ENCODE data around the gene MCAM. TPM values are rescaled to one million over a fixed set of nuclear protein-coding genes. Genes with fewer than 3 reads are reported as not detected.

The MCAM gene
- total RNA-seq, 1 donor from 2014 or later, result 23.3 TPM

DNA sequence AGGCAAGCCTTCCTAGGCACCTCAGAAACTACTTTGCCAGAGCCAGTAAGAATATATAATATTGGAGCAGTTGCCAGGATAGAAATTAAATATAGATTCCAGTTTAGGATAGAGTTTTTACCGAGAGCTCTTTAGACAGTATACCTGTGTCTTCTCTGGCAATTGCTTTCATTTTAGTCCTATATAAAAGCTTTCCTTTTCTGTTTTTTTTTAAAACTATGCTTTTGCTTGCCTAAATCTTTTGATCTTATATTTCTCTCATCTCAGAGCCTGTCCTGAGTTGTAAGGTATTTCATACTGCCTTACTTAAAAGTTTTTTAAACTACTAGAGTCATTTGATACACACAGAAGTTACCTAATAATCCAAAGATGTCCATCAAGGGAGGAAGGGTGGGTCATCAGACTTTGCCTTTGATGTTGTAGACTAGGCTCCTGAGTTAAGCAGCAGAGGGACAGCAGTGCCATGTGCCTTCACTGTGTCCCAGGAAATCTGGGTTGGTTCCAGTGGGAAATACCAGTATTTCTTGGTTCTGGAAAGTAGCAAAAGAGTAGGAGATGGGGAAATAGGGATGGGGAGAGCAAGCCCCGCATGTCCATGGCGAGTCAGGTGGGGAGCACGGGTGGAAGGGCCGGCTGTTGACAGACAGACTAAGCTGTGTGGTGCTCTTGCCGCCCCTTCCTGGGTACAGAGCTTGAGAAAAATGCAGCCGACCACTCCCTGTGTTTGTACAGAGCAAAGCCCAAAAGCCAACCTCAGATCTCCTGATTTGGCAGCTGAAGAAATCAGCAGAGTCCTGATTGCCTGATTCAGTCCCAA is 11.2 kb downstream of the MCAM start:
- Histone ChIP-seq H3K4me3 (no peak overlapping the region), H3K9me3 (ENCODE audit: low read depth) (no peaks in the 10 kb centered on the region), H3K4me2 (no peak overlapping the region), H3K9ac (no peak overlapping the region), H2AFZ (replicated peaks) (no peak overlapping the region), H3K27ac (no peak overlapping the region), H3K4me1 (peaks cover 11% of the 10 kb centered on the region), H3K27me3 (no peaks in the 10 kb centered on the region), H3K79me2 (ENCODE audit: low read depth) (no peaks in the 10 kb centered on the region), H4K20me1 (ENCODE audit: low read depth) (peaks cover 10% of the 10 kb centered on the region), H3K36me3 (no peaks in the 10 kb centered on the region), H3F3A (ENCODE audit: low read depth) (peaks cover 14% of the 10 kb centered on the region)
- H3K4me1 Mint-ChIP-seq, result peaks cover 14% of the 10 kb centered on the region
- no peak overlapping the region for H3K4me3 Mint-ChIP-seq
- TF ChIP-seq, protein P1, sequence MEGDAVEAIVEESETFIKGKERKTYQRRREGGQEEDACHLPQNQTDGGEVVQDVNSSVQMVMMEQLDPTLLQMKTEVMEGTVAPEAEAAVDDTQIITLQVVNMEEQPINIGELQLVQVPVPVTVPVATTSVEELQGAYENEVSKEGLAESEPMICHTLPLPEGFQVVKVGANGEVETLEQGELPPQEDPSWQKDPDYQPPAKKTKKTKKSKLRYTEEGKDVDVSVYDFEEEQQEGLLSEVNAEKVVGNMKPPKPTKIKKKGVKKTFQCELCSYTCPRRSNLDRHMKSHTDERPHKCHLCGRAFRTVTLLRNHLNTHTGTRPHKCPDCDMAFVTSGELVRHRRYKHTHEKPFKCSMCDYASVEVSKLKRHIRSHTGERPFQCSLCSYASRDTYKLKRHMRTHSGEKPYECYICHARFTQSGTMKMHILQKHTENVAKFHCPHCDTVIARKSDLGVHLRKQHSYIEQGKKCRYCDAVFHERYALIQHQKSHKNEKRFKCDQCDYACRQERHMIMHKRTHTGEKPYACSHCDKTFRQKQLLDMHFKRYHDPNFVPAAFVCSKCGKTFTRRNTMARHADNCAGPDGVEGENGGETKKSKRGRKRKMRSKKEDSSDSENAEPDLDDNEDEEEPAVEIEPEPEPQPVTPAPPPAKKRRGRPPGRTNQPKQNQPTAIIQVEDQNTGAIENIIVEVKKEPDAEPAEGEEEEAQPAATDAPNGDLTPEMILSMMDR (IDR thresholded peaks at IDR 0.05), result no peak
- H3K27ac Mint-ChIP-seq, result no peak overlapping the region
- H3K9me3 Mint-ChIP-seq, result no peaks in the 10 kb centered on the region
- no peak for DNase-seq (ENCODE audit: low spot score)
- no peaks in the 10 kb centered on the region for H3K27me3 Mint-ChIP-seq (ENCODE audit: insufficient read depth, low read depth)
- H3K36me3 Mint-ChIP-seq, result peaks cover 24% of the 10 kb centered on the region

GRCh38 chr11:119303227-119303718 is 13.7 kb downstream of the MCAM start:
- Histone ChIP-seq H3K36me3 (no peaks in the 10 kb centered on the region), H3F3A (ENCODE audit: low read depth) (peaks cover 14% of the 10 kb centered on the region), H4K20me1 (ENCODE audit: low read depth) (peaks cover 10% of the 10 kb centered on the region), H3K27ac (no peak overlapping the region), H3K9me3 (ENCODE audit: low read depth) (no peaks in the 10 kb centered on the region), H3K9ac (peak overlapping the region; percentile 36), H3K4me1 (peaks cover 11% of the 10 kb centered on the region), H3K27me3 (no peaks in the 10 kb centered on the region), H2AFZ (replicated peaks) (no peak overlapping the region), H3K79me2 (ENCODE audit: low read depth) (no peaks in the 10 kb centered on the region), H3K4me3 (no peak overlapping the region), H3K4me2 (no peak overlapping the region)
- no peaks in the 10 kb centered on the region for H3K9me3 Mint-ChIP-seq
- H3K4me3 Mint-ChIP-seq, result no peak overlapping the region
- H3K4me1 Mint-ChIP-seq, result peaks cover 14% of the 10 kb centered on the region
- peaks cover 41% of the 10 kb centered on the region for H3K36me3 Mint-ChIP-seq
- TF ChIP-seq EZH2 (IDR thresholded peaks at IDR 0.05) (no peak), EZH2phosphoT487 (IDR thresholded peaks at IDR 0.05) (no peak)
- TF ChIP-seq, protein P1 (IDR thresholded peaks at IDR 0.05), result no peak
- H3K27ac Mint-ChIP-seq, result no peak overlapping the region
- no peaks in the 10 kb centered on the region for H3K27me3 Mint-ChIP-seq (ENCODE audit: insufficient read depth, low read depth)
- DNase-seq (ENCODE audit: low spot score), result no peak

- no peaks in the 10 kb centered on the region for H3K4me1 ChIP-seq
- H2AFZ ChIP-seq (replicated peaks), result no peak overlapping the region
- no peaks in the 10 kb centered on the region for H3K36me3 ChIP-seq
- no peak overlapping the region for H3K4me2 ChIP-seq
- H3K79me2 ChIP-seq (ENCODE audit: low read depth), result no peaks in the 10 kb centered on the region
- Mint-ChIP-seq H3K4me3 (no peak overlapping the region), H3K36me3 (peaks cover 50% of the 10 kb centered on the region), H3K9me3 (no peaks in the 10 kb centered on the region), H3K27me3 (ENCODE audit: insufficient read depth, low read depth) (no peaks in the 10 kb centered on the region), H3K27ac (no peak overlapping the region), H3K4me1 (no peaks in the 10 kb centered on the region)
- H3K4me3 ChIP-seq, result no peak overlapping the region
- no peaks in the 10 kb centered on the region for H4K20me1 ChIP-seq (ENCODE audit: low read depth)
- peak overlapping the region; percentile 25 for H3K9ac ChIP-seq
- H3K27me3 ChIP-seq, result no peaks in the 10 kb centered on the region
- no peaks in the 10 kb centered on the region for H3K9me3 ChIP-seq (ENCODE audit: low read depth)
- DNase-seq (ENCODE audit: low spot score), result no peak
- H3K27ac ChIP-seq, result no peak overlapping the region
- H3F3A ChIP-seq (ENCODE audit: low read depth), result no peaks in the 10 kb centered on the region
- TF ChIP-seq, protein P1 (IDR thresholded peaks at IDR 0.05), result no peak
- TF ChIP-seq EZH2 (IDR thresholded peaks at IDR 0.05), result no peak
- TF ChIP-seq EZH2phosphoT487 (IDR thresholded peaks at IDR 0.05), result no peak
Observed at GRCh38 chr11:119300198-119300964, 16.5 kb downstream of the MCAM start.

All from neural progenitor cell (in vitro differentiated cells).